ENCODE results near the gene ITIH5.

The ITIH5 gene

DNA sequence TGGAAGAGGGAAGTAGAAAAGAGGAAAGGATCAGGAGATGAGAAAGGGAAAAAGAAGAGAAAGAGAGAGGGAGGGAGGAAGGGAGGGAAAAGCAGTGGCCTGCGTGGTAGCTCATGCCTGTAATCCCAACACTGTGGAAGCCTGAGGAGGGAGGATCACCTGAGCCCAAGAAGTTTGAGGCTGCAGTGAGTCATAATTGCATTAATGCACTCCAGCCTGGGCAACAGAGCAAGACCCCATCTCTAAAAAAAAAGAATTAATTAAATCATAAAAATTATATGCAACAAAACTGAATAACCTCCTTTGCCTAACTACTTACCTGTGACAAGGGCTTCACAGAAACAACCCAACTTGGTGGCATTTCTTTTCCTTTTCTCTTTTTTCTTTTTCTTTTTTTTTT is 148.1 kb downstream of the ITIH5 start:
- no peak for DNase-seq (ENCODE audit: low spot score)

GRCh38 chr10:7515439-7515838 is 151.3 kb downstream of the ITIH5 start:
- DNase-seq (ENCODE audit: low spot score): no peak

GRCh38 chr10:7513936-7514335 is 152.8 kb downstream of the ITIH5 start:
- no peak for DNase-seq (ENCODE audit: low spot score)

- DNase-seq (ENCODE audit: low spot score): no peak
Observed at GRCh38 chr10:7513455-7513854, 153.3 kb downstream of the ITIH5 start.

- DNase-seq (ENCODE audit: low spot score): no peak
Observed at GRCh38 chr10:7512487-7512886, 154.3 kb downstream of the ITIH5 start.

DNA sequence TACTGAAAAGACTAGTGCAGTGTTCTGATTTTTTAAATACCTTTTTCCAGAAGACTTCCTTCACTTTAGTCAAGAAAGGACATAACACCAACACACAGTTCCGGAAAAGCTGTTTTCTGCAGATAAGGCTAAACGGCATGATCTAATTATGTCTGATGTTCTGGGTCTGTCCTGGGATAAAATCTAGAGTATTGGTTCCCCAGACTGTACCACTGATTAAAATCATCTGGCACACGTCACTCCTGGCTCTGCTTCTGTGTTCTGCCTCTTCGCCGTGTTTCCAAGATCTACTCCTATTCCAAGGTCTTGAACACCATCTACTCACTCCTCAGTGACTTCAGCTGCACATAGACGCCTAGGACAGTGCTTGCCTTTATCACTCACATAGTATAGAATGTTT is 155.2 kb downstream of the ITIH5 start:
- no peak for DNase-seq (ENCODE audit: low spot score)
